Mucosa of descending colon (tissue), 3 donors: ENCODE data around the gene HMGCS1. TPM values are rescaled to one million over a fixed set of nuclear protein-coding genes. Genes with fewer than 3 reads are reported as not detected.

Experiments used
- ATAC-seq: fragments of 200-7000 bp; cut with Tn5 transposase; one replicate; pipeline ENCODE4 v1.9.1; 2020; ENCODE audit warnings: mild to moderate bottlenecking, moderate library complexity
- DNase-seq, 3 donors: peaks; one replicate each; pipeline ENCODE4 v3.0.0-alpha.2; 2020
- H3K36me3 ChIP-seq: fragments of 200-600 bp; one replicate; pipeline ENCODE4 v1.8.0; 2021; ENCODE audit warnings: low read depth, mild to moderate bottlenecking
- H3K4me1 ChIP-seq: fragments of 200-600 bp; one replicate; pipeline ENCODE4 v1.8.0; 2021; ENCODE audit warnings: low read depth, mild to moderate bottlenecking
- H3K4me3 ChIP-seq: fragments of 200-600 bp; one replicate; pipeline ENCODE4 v1.8.0; 2021; ENCODE audit warnings: mild to moderate bottlenecking
- H3K9me3 ChIP-seq: fragments of 200-600 bp; one replicate; pipeline ENCODE4 v1.8.0; 2021; ENCODE audit warnings: mild to moderate bottlenecking
- intact Hi-C, 2 donors: fragments of 100-400 bp; cut with DNase I in 1 of 2; cut with micrococcal nuclease in 1 of 2; formaldehyde crosslinking; loops; one replicate each; pipeline versions ENCODE4 v1.11.0 to v1.11.1; 2022; cut with DNase I, micrococcal nuclease
- total RNA-seq, 3 donors: library from RNA; stranded (reverse); fragmentation: NEBNext Ultra II Directional in 2 of 3; extraction: Animal tissue kit (Norgen Biotek cat#: 25700) in 2 of 3; gene quantifications; one replicate each; pipeline versions ENCODE4 v1.2.1 to v1.2.4, GENCODE V29; 2021 to 2023
- TF ChIP-seq, protein P1 (sequence below): fragments of 200-600 bp; IDR thresholded peaks from one replicate; pipeline ENCODE4 v1.8.0; 2022; ENCODE audit warnings: antibody characterized with exemption, mild to moderate bottlenecking
- donor health status: DM: no; HTN: no; CAD: no; lungs with moderate emphysema.
- donor health status: DM: no; HTN: no; CAD: no.
- donor health status: DM: no; HTN: yes; CAD: no.

The HMGCS1 gene
- total RNA-seq, 3 donors from 2014 or later: 69.6 to 176 (median 151) TPM

- intact Hi-C loops: no loop called here
- TF ChIP-seq, protein P1, sequence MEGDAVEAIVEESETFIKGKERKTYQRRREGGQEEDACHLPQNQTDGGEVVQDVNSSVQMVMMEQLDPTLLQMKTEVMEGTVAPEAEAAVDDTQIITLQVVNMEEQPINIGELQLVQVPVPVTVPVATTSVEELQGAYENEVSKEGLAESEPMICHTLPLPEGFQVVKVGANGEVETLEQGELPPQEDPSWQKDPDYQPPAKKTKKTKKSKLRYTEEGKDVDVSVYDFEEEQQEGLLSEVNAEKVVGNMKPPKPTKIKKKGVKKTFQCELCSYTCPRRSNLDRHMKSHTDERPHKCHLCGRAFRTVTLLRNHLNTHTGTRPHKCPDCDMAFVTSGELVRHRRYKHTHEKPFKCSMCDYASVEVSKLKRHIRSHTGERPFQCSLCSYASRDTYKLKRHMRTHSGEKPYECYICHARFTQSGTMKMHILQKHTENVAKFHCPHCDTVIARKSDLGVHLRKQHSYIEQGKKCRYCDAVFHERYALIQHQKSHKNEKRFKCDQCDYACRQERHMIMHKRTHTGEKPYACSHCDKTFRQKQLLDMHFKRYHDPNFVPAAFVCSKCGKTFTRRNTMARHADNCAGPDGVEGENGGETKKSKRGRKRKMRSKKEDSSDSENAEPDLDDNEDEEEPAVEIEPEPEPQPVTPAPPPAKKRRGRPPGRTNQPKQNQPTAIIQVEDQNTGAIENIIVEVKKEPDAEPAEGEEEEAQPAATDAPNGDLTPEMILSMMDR: no peak
- no peaks in the 10 kb centered on the region for H3K36me3 ChIP-seq
- ATAC-seq (no peak), DNase-seq (no peak)
- H3K4me1 ChIP-seq: no peaks in the 10 kb centered on the region
- no peaks in the 10 kb centered on the region for H3K9me3 ChIP-seq
- no peak overlapping the region for H3K4me3 ChIP-seq
Measured at GRCh38 chr5:43296835-43297234, 16.4 kb downstream of the HMGCS1 start.

DNA sequence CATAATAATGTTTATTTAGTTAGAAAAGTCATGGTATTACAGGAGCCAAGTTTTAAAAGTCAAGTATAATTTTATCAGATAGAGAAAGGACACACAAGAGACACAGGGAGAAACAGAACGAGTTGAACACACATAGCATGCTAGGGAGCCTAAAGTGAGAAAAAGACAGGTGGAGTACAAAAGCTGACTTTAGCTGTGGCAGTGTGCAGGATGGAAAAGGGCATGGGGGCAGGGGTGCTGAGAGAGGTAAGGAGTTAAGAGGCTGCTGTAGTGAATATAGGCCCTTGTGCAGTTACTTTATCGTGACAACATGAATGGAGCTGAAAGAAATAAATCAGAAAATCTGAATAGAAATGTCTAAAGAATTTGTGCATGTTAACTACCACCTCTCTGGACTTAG, 18.0 kb downstream of the HMGCS1 start:
- no peak for DNase-seq
- Histone ChIP-seq H3K9me3 (no peaks in the 10 kb centered on the region), H3K4me3 (no peak overlapping the region), H3K36me3 (no peaks in the 10 kb centered on the region), H3K4me1 (no peaks in the 10 kb centered on the region)
- TF ChIP-seq, protein P1: no peak
- intact Hi-C loops: no loop called here
- ATAC-seq: no peak

- Histone ChIP-seq H3K4me3 (no peak overlapping the region), H3K9me3 (no peaks in the 10 kb centered on the region), H3K36me3 (no peaks in the 10 kb centered on the region), H3K4me1 (no peaks in the 10 kb centered on the region)
- intact Hi-C loops: no loop called here
- TF ChIP-seq, protein P1: no peak
- ATAC-seq: no peak
- no peak for DNase-seq
Measured at GRCh38 chr5:43294226-43294625, 19.0 kb downstream of the HMGCS1 start.

GRCh38 chr5:43290726-43291125, 22.5 kb downstream of the HMGCS1 start:
- intact Hi-C loops: no loop called here
- ATAC-seq: no peak
- no peaks in the 10 kb centered on the region for H3K36me3 ChIP-seq
- H3K4me1 ChIP-seq: no peaks in the 10 kb centered on the region
- TF ChIP-seq, protein P1: no peak
- no peak overlapping the region for H3K4me3 ChIP-seq
- H3K9me3 ChIP-seq: no peaks in the 10 kb centered on the region
- DNase-seq: no peak

DNA sequence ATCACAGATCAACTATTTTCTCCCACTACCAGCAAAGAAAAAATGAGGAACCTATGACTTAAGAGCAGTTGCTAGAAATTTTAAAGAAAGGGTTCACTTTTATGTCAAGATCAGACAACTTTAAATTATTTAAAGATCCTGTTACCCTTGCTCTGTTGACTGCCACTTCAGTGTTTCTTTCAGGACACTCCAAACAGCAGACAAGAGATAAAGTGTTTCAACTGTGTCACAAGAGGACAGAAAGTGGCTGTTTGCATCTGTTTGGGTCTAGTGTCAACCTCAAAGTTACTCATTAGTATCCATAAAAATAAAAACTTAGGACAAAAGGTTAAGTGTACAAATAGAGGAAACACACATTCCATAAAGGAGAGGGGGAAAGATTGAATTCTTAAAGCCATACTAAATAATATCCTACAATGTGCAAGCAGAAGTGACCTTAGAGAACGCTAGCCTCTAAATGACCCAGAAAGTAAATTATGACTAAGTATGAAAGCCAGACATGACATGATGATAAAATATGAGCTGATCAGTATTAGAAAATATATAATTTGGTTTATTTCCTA, 24.9 kb downstream of the HMGCS1 start:
- Histone ChIP-seq H3K36me3 (no peaks in the 10 kb centered on the region), H3K4me1 (no peaks in the 10 kb centered on the region), H3K9me3 (no peaks in the 10 kb centered on the region), H3K4me3 (no peak overlapping the region)
- TF ChIP-seq, protein P1: no peak
- ATAC-seq: no peak
- no peak for DNase-seq
- intact Hi-C loops: no loop called here

DNA sequence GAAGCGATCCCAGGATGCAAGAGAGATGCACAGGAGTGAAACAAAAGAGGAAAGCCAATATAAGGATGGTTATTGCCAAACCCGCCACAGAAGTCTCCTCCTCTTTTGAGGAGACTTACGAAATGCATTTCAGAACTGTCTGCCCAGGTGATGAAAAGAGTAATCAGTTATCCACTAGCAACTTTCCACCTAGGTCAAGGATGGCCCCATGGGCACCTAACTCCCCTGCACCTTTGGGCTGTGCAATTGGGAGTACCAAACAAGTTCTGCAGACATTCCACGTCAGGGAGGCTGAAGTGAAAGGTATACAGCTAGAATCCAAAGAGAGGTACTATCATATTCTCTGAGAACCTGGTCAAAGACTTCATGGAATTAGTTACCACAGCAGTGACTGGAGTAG, 25.7 kb downstream of the HMGCS1 start:
- TF ChIP-seq, protein P1: no peak
- H3K4me1 ChIP-seq: no peaks in the 10 kb centered on the region
- no peaks in the 10 kb centered on the region for H3K36me3 ChIP-seq
- DNase-seq (no peak), ATAC-seq (no peak)
- intact Hi-C loops: no loop called here
- no peaks in the 10 kb centered on the region for H3K9me3 ChIP-seq
- no peak overlapping the region for H3K4me3 ChIP-seq
